Eye (tissue), 1 donor: ENCODE measurements around the gene ARHGAP45.

Experiments used
- DNase-seq: peaks from one replicate; pipeline ENCODE4 v3.0.0-alpha.2; 2015

ARHGAP45 gene

GRCh38 chr19:1133471-1133929, 66.5 kb downstream of the ARHGAP45 start:
- DNase-seq, result no peak

- DNase-seq, result no peak
Measured at GRCh38 chr19:1134431-1134830, 67.5 kb downstream of the ARHGAP45 start.

- no peak for DNase-seq
Measured at GRCh38 chr19:1135454-1135853, 68.5 kb downstream of the ARHGAP45 start.

GRCh38 chr19:1136201-1136600, 69.2 kb downstream of the ARHGAP45 start:
- DNase-seq, result no peak
